IMR-90 (cell line): Measurements from ENCODE around the gene PEAK1. TPM values are rescaled to one million over a fixed set of nuclear protein-coding genes. Genes with fewer than 3 reads are reported as not detected.

Experiments used
- ATAC-seq: fragments of 200-7000 bp; cut with Tn5 transposase; 2 replicates; pipeline ENCODE4 v1.9.1; 2020; ENCODE audit warnings: low read depth, mild to moderate bottlenecking, moderate library complexity
- BruUV-seq: library from RNA; stranded (reverse); fragments of 400-500 nt; replicated peaks from 2 replicates; lab custom pipeline; 2021; lab: Mats Ljungman, UMichigan
- CTCF ChIA-PET: fragments of 300-600 bp; formaldehyde crosslinking; extraction: SDS; loops from one replicate; lab custom pipeline; 2021; ENCODE audit warnings: antibody characterized with exemption; lab: Yijun Ruan, JAX
- POLR2A ChIA-PET: fragments of 300-600 bp; sonication (Branson Sonifier 250); formaldehyde crosslinking; loops from one replicate; lab custom pipeline; 2022; ENCODE audit warnings: antibody characterized with exemption; ENCODE audit not compliant: unreplicated experiment; lab: Charles Lee
- DNase-seq: peaks from one replicate; pipeline ENCODE4 v3.0.0; 2013
- H2AFZ ChIP-seq: replicated peaks from 2 replicates; pipeline ENCODE3; 2013; ENCODE audit warnings: low read length, mild to moderate bottlenecking; ENCODE audit not compliant: poor library complexity
- H2AK5ac ChIP-seq: 2 replicates; pipeline ENCODE4 v1.6.1; 2013; ENCODE audit warnings: low read depth, low read length, inconsistent platforms
- H2AK9ac ChIP-seq: replicated peaks from 2 replicates; pipeline ENCODE3; 2013; ENCODE audit warnings: mild to moderate bottlenecking, low read depth, low read length, moderate library complexity; ENCODE audit not compliant: poor library complexity
- H2BK120ac ChIP-seq: 2 replicates; pipeline ENCODE4 v1.6.1; 2013; ENCODE audit warnings: low read depth, low read length, inconsistent platforms
- H2BK15ac ChIP-seq: 3 replicates; pipeline ENCODE4 v1.6.1; 2013; ENCODE audit warnings: low read depth, low read length, inconsistent platforms
- H2BK20ac ChIP-seq: 2 replicates; pipeline ENCODE4 v1.6.1; 2013; ENCODE audit warnings: low read depth, mild to moderate bottlenecking, inconsistent platforms, low read length, moderate library complexity
- H2BK5ac ChIP-seq: 2 replicates; pipeline ENCODE4 v1.6.1; 2013; ENCODE audit warnings: mild to moderate bottlenecking, low read depth, low read length, inconsistent platforms; ENCODE audit not compliant: poor library complexity, severe bottlenecking
- H3K14ac ChIP-seq: replicated peaks from 2 replicates; pipeline ENCODE4 v1.6.1; 2013; ENCODE audit warnings: low read depth, low read length, inconsistent platforms
- H3K18ac ChIP-seq: 2 replicates; pipeline ENCODE4 v1.6.1; 2013; ENCODE audit warnings: low read depth, low read length, control low read depth
- H3K23ac ChIP-seq: 2 replicates; pipeline ENCODE4 v1.6.1; 2013; ENCODE audit warnings: low read depth, low read length, inconsistent platforms
- H3K27ac ChIP-seq: 2 replicates; pipeline ENCODE4 v1.5.1; 2013; ENCODE audit warnings: mild to moderate bottlenecking, control low read depth, low read length; ENCODE audit not compliant: insufficient read depth
- H3K27me3 ChIP-seq: 2 replicates; pipeline ENCODE4 v1.6.1; 2013; ENCODE audit warnings: low read length; ENCODE audit not compliant: control insufficient read depth, insufficient read depth
- H3K36me3 ChIP-seq: 2 replicates; pipeline ENCODE4 v1.6.1; 2013; ENCODE audit warnings: low read length, mixed read lengths; ENCODE audit not compliant: control insufficient read depth, insufficient read depth
- H3K4ac ChIP-seq: 2 replicates; pipeline ENCODE4 v1.6.1; 2013; ENCODE audit warnings: low read depth, low read length, inconsistent platforms
- H3K4me1 ChIP-seq: 2 replicates; pipeline ENCODE4 v1.6.1; 2013; ENCODE audit warnings: low read length, mixed read lengths; ENCODE audit not compliant: control insufficient read depth, insufficient read depth
- H3K4me2 ChIP-seq: 2 replicates; pipeline ENCODE4 v1.6.1; 2013; ENCODE audit warnings: low read depth, mild to moderate bottlenecking, control low read depth, low read length, moderate library complexity
- H3K4me3 ChIP-seq: 2 replicates; pipeline ENCODE4 v1.5.1; 2013; ENCODE audit warnings: low read depth, mild to moderate bottlenecking, control low read depth, low read length, moderate library complexity; ENCODE audit not compliant: insufficient read depth
- H3K56ac ChIP-seq: 2 replicates; pipeline ENCODE4 v1.6.1; 2013; ENCODE audit warnings: low read length, inconsistent platforms; ENCODE audit not compliant: insufficient read depth; ENCODE audit errors: extremely low read depth
- H3K79me1 ChIP-seq, 2 experiments: 2 replicates each; pipeline ENCODE4 v1.6.1; 2013; ENCODE audit warnings: low read length in 2 of 2, inconsistent platforms in 1 of 2, low read depth in 1 of 2
- H3K9ac ChIP-seq: 2 replicates; pipeline ENCODE4 v1.6.1; 2013; ENCODE audit warnings: low read depth, low read length, control low read depth
- H3K9me1 ChIP-seq: 2 replicates; pipeline ENCODE4 v1.6.1; 2013; ENCODE audit warnings: low read length, inconsistent platforms; ENCODE audit not compliant: insufficient read depth
- H3K9me3 ChIP-seq: 2 replicates; pipeline ENCODE4 v1.6.1; 2013; ENCODE audit warnings: low read length; ENCODE audit not compliant: control insufficient read depth, insufficient read depth
- H4K20me1 ChIP-seq: 2 replicates; pipeline ENCODE4 v1.6.1; 2013; ENCODE audit warnings: low read length, inconsistent platforms; ENCODE audit not compliant: insufficient read depth
- H4K5ac ChIP-seq: 2 replicates; pipeline ENCODE4 v1.6.1; 2013; ENCODE audit warnings: mild to moderate bottlenecking, low read depth, low read length, control low read depth
- H4K8ac ChIP-seq, 2 experiments: 2 replicates each; pipeline ENCODE4 v1.6.1; 2013; ENCODE audit warnings: low read depth in 2 of 2, low read length in 2 of 2, control low read depth in 1 of 2, inconsistent platforms in 1 of 2
- H4K91ac ChIP-seq: 2 replicates; pipeline ENCODE4 v1.6.1; 2013; ENCODE audit warnings: low read depth, low read length, inconsistent platforms; ENCODE audit not compliant: insufficient read depth
- ELK1 ChIP-seq: fragments of 150-350 bp; IDR thresholded peaks from 2 replicates; pipeline ENCODE4 v1.6.1; 2016; ENCODE audit warnings: low read depth, mild to moderate bottlenecking, low read length, moderate library complexity, borderline replicate concordance
- MAFK ChIP-seq: IDR thresholded peaks from 2 replicates; pipeline ENCODE4 v1.6.1; 2012; ENCODE audit warnings: low read depth, low read length, improper control_type of control experiment
- MAZ ChIP-seq: IDR thresholded peaks from 2 replicates; pipeline ENCODE4 v1.6.1; 2012; ENCODE audit warnings: low read depth, mild to moderate bottlenecking, low read length, improper control_type of control experiment, moderate library complexity, borderline replicate concordance
- MXI1 ChIP-seq: IDR thresholded peaks from 2 replicates; pipeline ENCODE4 v1.6.1; 2012; ENCODE audit warnings: low read depth, mild to moderate bottlenecking, low read length, moderate library complexity, borderline replicate concordance
- RAD21 ChIP-seq: IDR thresholded peaks from 2 replicates; pipeline ENCODE4 v1.6.1; 2012; ENCODE audit warnings: low read length, improper control_type of control experiment
- WGBS, 2 experiments: methylation state at CpG; one replicate each; pipeline versions ENCODE4 v1.1.5 to v1.1.7; 2013; ENCODE audit warnings: missing lambda C conversion rate in 2 of 2; ENCODE audit not compliant: insufficient read length in 1 of 2; ENCODE audit errors: extremely low coverage in 2 of 2; 5-methylcytosine and 5-hydroxymethylcytosine counted together
- dilution Hi-C: fragments of 300-500 bp; cut with HindIII; formaldehyde crosslinking; loops from one replicate; pipeline ENCODE4 v1.14.3; 2018; ENCODE audit warnings: low sequenced_read_pairs; ENCODE audit not compliant: unreplicated experiment
- in situ Hi-C: fragments of 300-500 bp; cut with MboI; formaldehyde crosslinking; loops from 3 replicates; pipeline ENCODE4 v1.14.3; 2019; ENCODE audit warnings: low sequenced_read_pairs, inconsistent platforms, mixed read lengths
- intact Hi-C: fragments of 100-400 bp; cut with micrococcal nuclease; formaldehyde crosslinking; loops from 2 replicates; pipeline ENCODE4 v1.10.0; 2022
- polyA plus RNA-seq, 3 experiments: library from polyadenylated mRNA; depleted of rRNA; stranded (reverse); fragments of >200 nt; gene quantifications; 2 replicates each; pipeline ENCODE4 v1.2.3, GENCODE V29; 2012; ENCODE audit warnings: low replicate concordance in 1 of 3
- total RNA-seq: library from RNA; depleted of rRNA; stranded (reverse); fragments of >200 nt; gene quantifications from 2 replicates; pipeline ENCODE4 v1.2.3, GENCODE V29; 2012
- TF ChIP-seq, protein P1 (sequence below): conservative IDR thresholded peaks from 2 replicates; pipeline ENCODE4 v1.5.1; 2012; ENCODE audit warnings: mild to moderate bottlenecking, low read depth, low read length, improper control_type of control experiment

The PEAK1 gene
- total and polyA plus RNA-seq, 2 of the 4 experiments (the other 2 are of a cell fraction), result 21.5 to 43.9 TPM

GRCh38 chr15:77391372-77391951 lies 28.4 kb downstream of the PEAK1 start:
- no TSS peak for BruUV-seq
- Histone ChIP-seq H3K18ac (no peak overlapping the region), H3K9me1 (peaks cover 24% of the 10 kb centered on the region), H3K36me3 (peaks cover 3% of the 10 kb centered on the region; the same call in 1 of the 2 replicates), H2AK5ac (no peak overlapping the region), H3K9me3 (peaks cover 5% of the 10 kb centered on the region), H3K79me1 (peaks cover 35 to 78% of the 10 kb centered on the region in 2 experiments), H2BK120ac (no peak overlapping the region), H3K56ac (no peak overlapping the region), H3K4me2 (no peak overlapping the region), H2BK5ac (no peak overlapping the region), H2BK20ac (no peak overlapping the region), H4K5ac (no peak overlapping the region), H2AK9ac (no peak overlapping the region), H4K20me1 (peaks cover 84% of the 10 kb centered on the region), H3K4me3 (no peak overlapping the region), H3K9ac (no peak overlapping the region), H4K8ac (no peak overlapping the region), H2BK15ac (no peak overlapping the region), H3K14ac (no peak overlapping the region), H3K23ac (peak overlapping the region; percentile 49; the same call in 1 of the 2 replicates), H3K4me1 (peaks cover 14% of the 10 kb centered on the region), H3K27me3 (no peaks in the 10 kb centered on the region), H2AFZ (no peak overlapping the region), H3K4ac (no peak overlapping the region), H3K27ac (no peak overlapping the region), H4K91ac (no peak overlapping the region)
- intact Hi-C loops, result no loop called here
- DNase-seq (no peak), ATAC-seq (no peak)
- TF ChIP-seq MAFK (peak; percentile 74), MAZ (no peak), ELK1 (no peak), MXI1 (no peak), RAD21 (no peak)
- TF ChIP-seq, protein P1, sequence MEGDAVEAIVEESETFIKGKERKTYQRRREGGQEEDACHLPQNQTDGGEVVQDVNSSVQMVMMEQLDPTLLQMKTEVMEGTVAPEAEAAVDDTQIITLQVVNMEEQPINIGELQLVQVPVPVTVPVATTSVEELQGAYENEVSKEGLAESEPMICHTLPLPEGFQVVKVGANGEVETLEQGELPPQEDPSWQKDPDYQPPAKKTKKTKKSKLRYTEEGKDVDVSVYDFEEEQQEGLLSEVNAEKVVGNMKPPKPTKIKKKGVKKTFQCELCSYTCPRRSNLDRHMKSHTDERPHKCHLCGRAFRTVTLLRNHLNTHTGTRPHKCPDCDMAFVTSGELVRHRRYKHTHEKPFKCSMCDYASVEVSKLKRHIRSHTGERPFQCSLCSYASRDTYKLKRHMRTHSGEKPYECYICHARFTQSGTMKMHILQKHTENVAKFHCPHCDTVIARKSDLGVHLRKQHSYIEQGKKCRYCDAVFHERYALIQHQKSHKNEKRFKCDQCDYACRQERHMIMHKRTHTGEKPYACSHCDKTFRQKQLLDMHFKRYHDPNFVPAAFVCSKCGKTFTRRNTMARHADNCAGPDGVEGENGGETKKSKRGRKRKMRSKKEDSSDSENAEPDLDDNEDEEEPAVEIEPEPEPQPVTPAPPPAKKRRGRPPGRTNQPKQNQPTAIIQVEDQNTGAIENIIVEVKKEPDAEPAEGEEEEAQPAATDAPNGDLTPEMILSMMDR, result no peak
- dilution Hi-C loops, result no loop called here
- ChIA-PET CTCF (no interaction called here), POLR2A (no interaction called here)
- no CpG with 5 or more reads among the region's 3 CpGs for WGBS, 2 experiments
- in situ Hi-C loops, result no loop called here
